Testis (tissue), 3 donors: ENCODE data around the gene VPS37C. TPM values are rescaled to one million over a fixed set of nuclear protein-coding genes. Genes with fewer than 3 reads are reported as not detected.

Experiments used
- DNase-seq: peaks from one replicate; pipeline ENCODE4 v3.0.0-alpha.2; 2019
- H3K27ac ChIP-seq, 2 donors: fragments of 200-600 bp; sonication (generic); one replicate each; pipeline ENCODE4 v1.5.1; 2019
- H3K27me3 ChIP-seq: fragments of 200-600 bp; sonication (generic); one replicate; pipeline ENCODE4 v1.5.1; 2019
- H3K36me3 ChIP-seq: fragments of 200-600 bp; sonication (generic); one replicate; pipeline ENCODE4 v1.5.1; 2017; ENCODE audit warnings: low read depth; ENCODE audit errors: missing control alignments
- H3K4me1 ChIP-seq: fragments of 200-600 bp; sonication (generic); one replicate; pipeline ENCODE4 v1.5.1; 2019
- H3K4me3 ChIP-seq, 2 donors: fragments of 200-600 bp; sonication (generic); one replicate each; pipeline ENCODE4 v1.5.1; 2017 to 2019
- H3K9me3 ChIP-seq: fragments of 200-600 bp; sonication (generic); one replicate; pipeline ENCODE4 v1.5.1; 2017
- CTCF ChIP-seq, 3 experiments: fragments of 450-650 bp in 2 of 3; fragments of 200-600 bp in 1 of 3; sonication (generic) in 1 of 3; IDR thresholded peaks; one replicate each; pipeline ENCODE4 v1.5.1; 2016 to 2019; ENCODE audit warnings: antibody characterized with exemption in 3 of 3, mild to moderate bottlenecking in 2 of 3, moderate library complexity in 1 of 3
- POLR2A ChIP-seq: fragments of 450-650 bp; IDR thresholded peaks from one replicate; pipeline ENCODE4 v1.6.1; 2017; ENCODE audit warnings: antibody characterized with exemption, mild to moderate bottlenecking, moderate library complexity
- WGBS, 2 donors: methylation state at CpG; one replicate each; pipeline ENCODE4 v1.1.5; 2018; 5-methylcytosine and 5-hydroxymethylcytosine counted together
- intact Hi-C: fragments of 100-400 bp; cut with DNase I; formaldehyde crosslinking; loops from one replicate; pipeline ENCODE4 v1.15.1; 2023; ENCODE audit warnings: low total_unique reads
- polyA plus RNA-seq: library from polyadenylated mRNA; stranded (reverse); fragments of 350-450 nt; fragmentation: Illumina TruSeq; extraction: RNeasy Lipid Tissue Mini Kit (QIAGEN cat#74804); gene quantifications from one replicate; pipeline ENCODE4 v1.2.3, GENCODE V29; 2014; ENCODE audit warnings: low read depth, low replicate concordance; ENCODE audit not compliant: insufficient read depth
- total RNA-seq, 2 donors: library from RNA; depleted of rRNA; stranded (reverse); fragments of >200 nt; gene quantifications; one replicate each; pipeline ENCODE4 v1.2.3, GENCODE V29; 2016

VPS37C gene
- total and polyA plus RNA-seq, 3 donors from 2014 or later, result 29.1 to 36.9 (median 31.0) TPM

GRCh38 chr11:61111786-61112517 lies 49.3 kb downstream of the VPS37C start:
- H3K9me3 ChIP-seq, result no peaks in the 10 kb centered on the region
- no peak for TF ChIP-seq POLR2A
- TF ChIP-seq CTCF (IDR thresholded peaks at IDR 0.05), result no peak
- intact Hi-C loops, result no loop called here
- no peaks in the 10 kb centered on the region for H3K36me3 ChIP-seq
- no peaks in the 10 kb centered on the region for H3K27me3 ChIP-seq
- no peaks in the 10 kb centered on the region for H3K4me1 ChIP-seq
- 90 to 91% methylated on average over 9 to 11 of the region's 11 CpGs for WGBS, 2 donors
- no peak overlapping the region for H3K27ac ChIP-seq
- no peak overlapping the region for H3K4me3 ChIP-seq
- no peak for DNase-seq

- no peaks in the 10 kb centered on the region for H3K27me3 ChIP-seq
- TF ChIP-seq CTCF (IDR thresholded peaks at IDR 0.05) (no peak), POLR2A (no peak)
- H3K27ac ChIP-seq, result no peak overlapping the region
- H3K4me1 ChIP-seq, result no peaks in the 10 kb centered on the region
- DNase-seq, result no peak
- H3K36me3 ChIP-seq, result no peaks in the 10 kb centered on the region
- H3K9me3 ChIP-seq, result no peaks in the 10 kb centered on the region
- intact Hi-C loops, result no loop called here
- WGBS, 2 donors, result 93 to 94% methylated on average over 6 of the region's 6 CpGs
- H3K4me3 ChIP-seq, result no peak overlapping the region
Observed at GRCh38 chr11:61111050-61111435, 50.2 kb downstream of the VPS37C start.

- 91 to 92% methylated on average over 9 of the region's 9 CpGs for WGBS, 2 donors
- no peaks in the 10 kb centered on the region for H3K27me3 ChIP-seq
- no peak for TF ChIP-seq POLR2A
- TF ChIP-seq CTCF (IDR thresholded peaks at IDR 0.05), result no peak
- H3K27ac ChIP-seq, result no peak overlapping the region
- H3K4me1 ChIP-seq, result no peaks in the 10 kb centered on the region
- H3K4me3 ChIP-seq, result no peak overlapping the region
- DNase-seq, result no peak
- intact Hi-C loops, result no loop called here
- H3K36me3 ChIP-seq, result no peaks in the 10 kb centered on the region
- H3K9me3 ChIP-seq, result no peaks in the 10 kb centered on the region
Observed at GRCh38 chr11:61110255-61111049, 50.8 kb downstream of the VPS37C start.

- Histone ChIP-seq H3K4me3 (no peak overlapping the region), H3K4me1 (no peaks in the 10 kb centered on the region), H3K36me3 (no peaks in the 10 kb centered on the region), H3K27me3 (no peaks in the 10 kb centered on the region), H3K27ac (no peak overlapping the region), H3K9me3 (no peaks in the 10 kb centered on the region)
- intact Hi-C loops, result no loop called here
- no peak for DNase-seq
- TF ChIP-seq CTCF (IDR thresholded peaks at IDR 0.05) (no peak), POLR2A (no peak)
- WGBS, 2 donors, result 70 to 75% methylated on average over 8 of the region's 8 CpGs
Observed at GRCh38 chr11:61109671-61110070, 51.6 kb downstream of the VPS37C start.
